GM23248 (cell line): ENCODE measurements around the gene AKR1D1.

ENCODE experiments used
- EZH2 ChIP-seq: fragments of 200-600 bp; sonication (generic); IDR thresholded peaks from 2 replicates; pipeline ENCODE4 v1.6.1; 2018; ENCODE audit warnings: antibody characterized with exemption, mild to moderate bottlenecking; ENCODE audit not compliant: insufficient read depth, poor library complexity, severe bottlenecking
- EZH2phosphoT487 ChIP-seq: fragments of 200-600 bp; sonication (generic); IDR thresholded peaks from 2 replicates; pipeline ENCODE4 v1.6.1; 2018; ENCODE audit warnings: antibody characterized with exemption, moderate library complexity, mild to moderate bottlenecking, low read depth; ENCODE audit not compliant: insufficient read depth

- TF ChIP-seq EZH2phosphoT487 (no peak), EZH2 (no peak)
Observed at GRCh38 chr7:138129551-138130165, 53.4 kb downstream of the AKR1D1 start.
